ENCODE measurements around the gene TLX3. TPM values are rescaled to one million over a fixed set of nuclear protein-coding genes. Genes with fewer than 3 reads are reported as not detected.

Gene TLX3
- polyA plus RNA-seq, result not detected

DNA sequence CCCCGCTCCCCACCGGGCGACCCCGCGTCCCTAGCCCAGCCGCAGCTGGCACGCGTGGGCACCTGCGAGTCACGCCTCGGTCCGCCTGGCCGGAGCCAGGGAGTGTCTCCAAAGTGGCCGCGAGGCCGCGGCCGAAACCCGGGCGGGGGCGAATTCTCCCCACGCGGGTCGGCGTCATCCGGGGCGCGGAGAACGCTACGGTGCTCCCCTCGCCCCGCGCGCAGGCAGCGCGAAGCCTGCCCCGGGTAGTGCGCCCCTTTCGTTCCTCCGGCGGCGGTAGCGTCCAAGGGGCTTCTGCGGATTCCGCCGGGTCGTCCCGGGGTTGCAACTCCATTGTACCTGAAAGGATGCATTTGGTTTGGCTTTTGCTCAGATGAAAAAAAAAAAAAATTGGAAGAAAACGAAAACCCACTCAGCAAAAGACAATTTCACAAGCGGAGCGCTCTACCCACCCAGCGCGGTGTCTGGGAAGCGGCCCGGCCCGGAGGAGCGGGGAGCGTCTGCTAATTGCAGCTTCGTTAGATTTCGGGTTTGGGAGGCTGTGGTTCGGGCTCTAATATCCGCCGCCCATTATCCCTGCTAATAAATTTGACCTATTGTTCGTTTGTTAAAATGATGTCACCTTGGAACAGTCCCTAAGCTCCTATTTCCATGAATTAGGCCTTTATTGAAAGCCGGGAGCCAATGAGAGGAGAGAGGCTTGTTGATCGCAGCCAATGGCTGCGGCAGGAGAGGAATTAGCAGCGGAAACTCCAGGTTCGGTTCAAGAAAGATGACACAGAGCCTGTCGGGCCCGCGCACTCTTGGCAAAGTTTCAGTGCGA lies at the start of gene TLX3:
TLX3 (plus strand) TSS at position 796 of the 823 bp plus-strand sequence. CDS start 118 bp downstream, outside the sequence.
- no peak for DNase-seq
- H3K4me3 Mint-ChIP-seq, result peak within 1 kb of the TSS; percentile 25 to 69 (median 42)
- peaks cover 42 to 52% of the 10 kb centered on the region in 2 donors for H3K4me1 Mint-ChIP-seq
- H3K36me3 Mint-ChIP-seq, result peaks cover 0 to 5% (median 4%) of the 10 kb centered on the region in 3 donors
- H3K27ac Mint-ChIP-seq, result no peak within 1 kb of the TSS
- H3K27me3 Mint-ChIP-seq (ENCODE audit: low read depth in 3 of 3), result peaks cover 15 to 65% (median 47%) of the 10 kb centered on the region in 3 donors
- peaks cover 0 to under 1% (median 0%) of the 10 kb centered on the region in 6 donors for H3K9me3 Mint-ChIP-seq

DNA sequence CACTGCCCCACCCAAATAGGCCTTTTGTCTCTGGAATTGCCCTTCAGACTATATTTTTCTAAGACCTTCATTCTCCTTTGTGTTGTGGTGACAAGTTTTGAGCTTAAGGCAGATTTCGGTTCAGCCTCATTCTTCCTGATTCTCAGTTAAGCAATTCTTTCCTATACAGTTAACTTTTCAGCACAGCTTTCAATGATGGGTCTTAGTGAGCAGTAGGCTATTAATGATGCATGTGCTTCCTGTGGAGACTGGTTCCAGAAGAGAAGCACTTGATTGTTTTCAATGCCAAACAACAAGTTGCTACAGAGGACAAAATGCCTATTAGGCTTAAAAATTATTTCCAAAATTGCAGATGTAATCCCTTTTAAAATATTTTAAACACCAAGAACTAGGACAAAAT lies 47.7 kb upstream of the TLX3 start:
- H3K9me3 Mint-ChIP-seq, result no peaks in the 10 kb centered on the region
- no peak overlapping the region for H3K4me3 Mint-ChIP-seq
- peaks cover 29 to 38% of the 10 kb centered on the region in 2 donors for H3K4me1 Mint-ChIP-seq

DNA sequence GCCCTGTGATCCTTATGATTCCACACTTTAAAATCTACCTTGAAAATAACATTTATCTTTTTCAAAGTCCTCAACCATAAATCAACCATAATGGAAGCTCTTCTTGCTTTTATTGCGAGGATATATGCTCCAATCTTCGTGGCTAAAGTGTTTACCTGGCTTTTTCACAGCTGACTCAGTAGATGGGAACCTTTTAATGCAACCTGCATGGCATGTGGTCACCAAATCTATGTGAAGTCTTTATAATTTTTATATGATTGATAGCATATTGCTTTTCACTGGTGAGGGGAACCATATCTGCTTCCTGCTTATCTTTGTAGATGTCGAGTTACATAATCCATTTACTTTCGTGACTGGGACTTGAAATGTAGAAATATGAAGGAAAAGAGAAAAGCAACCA lies 47.1 kb upstream of the TLX3 start:
- Mint-ChIP-seq H3K4me1 (peaks cover 30 to 38% of the 10 kb centered on the region in 2 donors), H3K27me3 (ENCODE audit: low read depth in 3 of 3) (peaks cover 0 to 3% (median 0%) of the 10 kb centered on the region in 3 donors), H3K27ac (peak overlapping the region in 1 of 6 donors; percentile 51), H3K36me3 (no peaks in the 10 kb centered on the region), H3K4me3 (no peak overlapping the region), H3K9me3 (no peaks in the 10 kb centered on the region)
- no peak for DNase-seq

More for the DNA sequence above, 47.7 kb upstream of the TLX3 start:
- peaks cover 0 to 3% (median 0%) of the 10 kb centered on the region in 3 donors for H3K27me3 Mint-ChIP-seq (ENCODE audit: low read depth in 3 of 3)
- no peak overlapping the region for H3K27ac Mint-ChIP-seq
- no peaks in the 10 kb centered on the region for H3K36me3 Mint-ChIP-seq
- DNase-seq, result no peak

DNA sequence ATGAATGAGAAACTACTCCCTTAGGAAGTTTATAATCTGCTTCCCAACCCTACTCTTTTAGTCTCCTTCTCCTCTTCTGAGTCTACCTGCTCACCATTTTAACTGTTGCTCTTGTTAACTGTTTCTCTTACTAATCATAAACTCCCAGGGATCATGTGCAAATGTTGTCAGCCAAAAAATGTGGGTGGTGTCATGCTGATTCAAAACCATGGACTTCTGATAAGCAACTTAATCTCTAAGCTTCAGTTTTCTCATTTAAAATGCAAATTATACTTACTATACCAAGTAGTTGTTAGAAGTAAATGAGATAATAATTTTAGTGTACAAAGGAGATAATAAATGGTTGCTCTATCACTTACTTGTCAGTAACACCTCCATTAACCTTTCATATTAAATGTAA lies 45.9 kb upstream of the TLX3 start:
- no peak for DNase-seq
- peaks cover 35 to 45% of the 10 kb centered on the region in 2 donors for H3K4me1 Mint-ChIP-seq
- no peak overlapping the region for H3K27ac Mint-ChIP-seq
- no peak overlapping the region for H3K4me3 Mint-ChIP-seq
- H3K36me3 Mint-ChIP-seq, result no peaks in the 10 kb centered on the region
- H3K27me3 Mint-ChIP-seq (ENCODE audit: low read depth in 3 of 3), result peaks cover 0 to 3% (median 0%) of the 10 kb centered on the region in 3 donors
- H3K9me3 Mint-ChIP-seq, result no peaks in the 10 kb centered on the region

DNA sequence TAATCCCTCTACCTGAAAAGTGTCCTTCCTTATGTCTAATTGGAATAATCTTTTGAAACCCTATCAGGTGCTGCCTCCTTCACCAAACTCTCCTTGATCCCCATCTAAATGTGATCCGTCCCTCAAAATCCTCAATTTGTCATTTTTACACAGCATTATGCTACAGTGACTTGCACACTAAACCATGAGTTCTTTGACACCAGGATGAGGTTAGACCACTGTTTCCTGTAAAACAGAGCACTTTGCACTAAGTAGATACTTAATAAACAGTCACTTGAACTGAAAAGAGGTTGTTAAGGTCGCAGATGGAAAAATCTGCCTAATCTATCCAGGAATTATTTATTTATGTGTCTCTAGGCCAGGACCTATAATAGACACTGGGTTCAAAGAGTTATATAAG lies 44.2 kb upstream of the TLX3 start:
- peak overlapping the region in 5 of 6 donors; percentile 0 to 24 (median 4) for H3K27ac Mint-ChIP-seq
- H3K27me3 Mint-ChIP-seq (ENCODE audit: low read depth in 3 of 3), result peaks cover 0 to 3% (median 0%) of the 10 kb centered on the region in 3 donors
- no peaks in the 10 kb centered on the region for H3K9me3 Mint-ChIP-seq
- peak; percentile 15 to 45 (median 30) for DNase-seq
- peak overlapping the region; percentile 47 to 79 (median 69) for H3K4me3 Mint-ChIP-seq
- H3K4me1 Mint-ChIP-seq, result peaks cover 47 to 57% of the 10 kb centered on the region in 2 donors
- no peaks in the 10 kb centered on the region for H3K36me3 Mint-ChIP-seq

DNA sequence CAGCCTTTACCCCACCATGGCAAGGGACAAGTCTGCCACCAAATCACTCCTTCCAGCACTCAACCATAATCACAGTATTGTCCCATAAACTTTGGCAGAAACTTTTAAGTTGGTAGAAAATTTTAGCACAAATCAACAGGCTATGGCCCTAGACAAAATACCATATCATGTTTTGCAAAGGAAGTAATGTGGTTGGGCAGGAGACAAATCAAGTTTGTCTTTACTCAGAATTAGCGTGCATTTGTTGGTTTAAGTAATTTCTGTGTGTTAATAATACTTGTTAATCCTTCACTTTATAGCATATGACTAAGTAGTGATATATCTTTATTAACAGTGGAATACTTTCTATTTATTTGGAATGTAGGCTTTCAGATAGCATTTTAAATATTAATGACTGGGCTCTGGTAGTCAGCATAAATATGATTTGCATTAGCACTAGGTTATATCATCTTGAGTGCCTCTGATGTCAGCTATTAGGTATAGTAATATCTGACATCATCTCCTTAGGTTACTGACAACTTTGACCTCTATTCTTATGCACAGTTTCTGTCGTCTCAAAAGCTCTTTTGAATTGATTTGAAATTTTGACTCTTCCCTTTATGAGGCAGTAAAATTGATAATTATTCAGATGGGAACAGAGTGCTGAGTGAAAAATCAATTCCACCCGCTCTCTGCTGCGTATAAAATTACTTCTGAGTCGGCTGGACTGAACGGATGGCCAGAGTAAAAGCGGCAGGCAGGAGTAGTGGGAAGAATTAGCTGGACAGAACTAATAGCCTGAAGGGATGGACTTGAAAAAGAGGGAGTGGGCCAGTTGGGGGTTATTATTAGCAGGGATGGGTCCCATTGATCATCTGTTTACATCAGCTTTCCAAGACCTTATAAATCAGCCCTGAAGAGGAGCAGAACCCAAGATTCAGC lies 40.1 kb upstream of the TLX3 start:
- H3K36me3 Mint-ChIP-seq, result peaks cover 0 to 3% (median 0%) of the 10 kb centered on the region in 3 donors
- H3K27me3 Mint-ChIP-seq (ENCODE audit: low read depth in 3 of 3), result peaks cover 0 to 2% (median 1%) of the 10 kb centered on the region in 3 donors
- DNase-seq, result no peak
- no peaks in the 10 kb centered on the region for H3K9me3 Mint-ChIP-seq
- H3K27ac Mint-ChIP-seq, result peak overlapping the region in 1 of 6 donors; percentile 35
- peak overlapping the region in 1 of 5 donors; percentile 34 for H3K4me3 Mint-ChIP-seq
- peaks cover 53 to 67% of the 10 kb centered on the region in 2 donors for H3K4me1 Mint-ChIP-seq

DNA sequence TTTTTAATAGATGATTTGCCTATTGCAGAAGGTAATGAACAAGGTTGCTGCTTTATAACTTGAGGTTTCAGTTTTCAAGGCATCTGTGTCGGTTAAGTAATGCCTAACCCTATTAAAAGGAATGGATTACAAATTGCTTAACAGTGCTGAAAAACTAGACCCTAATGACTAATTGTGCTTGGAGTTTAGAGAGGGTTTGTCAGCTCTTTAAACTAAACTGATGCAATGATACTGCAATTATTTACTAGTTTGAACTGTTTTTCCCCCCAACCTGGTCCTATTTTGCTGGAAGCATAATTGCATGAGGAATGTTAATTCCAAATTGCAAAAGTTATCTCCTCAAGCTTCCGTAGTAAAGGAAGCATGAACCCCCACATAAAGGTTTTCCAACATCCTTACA lies 39.3 kb upstream of the TLX3 start:
- Mint-ChIP-seq H3K27ac (no peak overlapping the region), H3K36me3 (peaks cover 0 to 3% (median 0%) of the 10 kb centered on the region in 3 donors), H3K9me3 (no peaks in the 10 kb centered on the region), H3K27me3 (ENCODE audit: low read depth in 3 of 3) (peaks cover 0 to 2% (median 0%) of the 10 kb centered on the region in 3 donors), H3K4me3 (no peak overlapping the region), H3K4me1 (peaks cover 46 to 60% of the 10 kb centered on the region in 2 donors)
- DNase-seq, result no peak

DNA sequence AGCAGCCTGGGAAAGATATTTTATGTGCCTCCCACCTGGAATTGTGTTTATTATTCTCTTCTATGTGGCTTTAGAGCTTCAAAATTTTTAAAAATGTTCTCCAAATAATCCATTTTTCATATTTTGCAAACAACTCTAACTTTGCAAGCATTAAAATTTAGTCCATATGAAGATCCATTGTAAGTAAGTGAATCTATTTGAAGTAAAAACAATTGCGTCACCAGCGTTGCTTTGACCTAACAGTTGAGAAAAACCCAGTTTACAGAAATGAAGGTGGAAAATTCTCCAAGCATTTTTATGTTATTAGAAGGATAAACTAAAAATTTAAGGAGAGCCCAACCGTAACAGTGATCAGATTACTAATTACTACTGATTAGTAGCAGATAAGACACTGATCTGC lies 38.9 kb upstream of the TLX3 start:
- Mint-ChIP-seq H3K27me3 (ENCODE audit: low read depth in 3 of 3) (peaks cover 0 to 2% (median 0%) of the 10 kb centered on the region in 3 donors), H3K4me3 (no peak overlapping the region), H3K4me1 (peaks cover 41 to 56% of the 10 kb centered on the region in 2 donors), H3K9me3 (no peaks in the 10 kb centered on the region), H3K27ac (no peak overlapping the region), H3K36me3 (peaks cover 0 to 3% (median 0%) of the 10 kb centered on the region in 3 donors)
- DNase-seq, result no peak

DNA sequence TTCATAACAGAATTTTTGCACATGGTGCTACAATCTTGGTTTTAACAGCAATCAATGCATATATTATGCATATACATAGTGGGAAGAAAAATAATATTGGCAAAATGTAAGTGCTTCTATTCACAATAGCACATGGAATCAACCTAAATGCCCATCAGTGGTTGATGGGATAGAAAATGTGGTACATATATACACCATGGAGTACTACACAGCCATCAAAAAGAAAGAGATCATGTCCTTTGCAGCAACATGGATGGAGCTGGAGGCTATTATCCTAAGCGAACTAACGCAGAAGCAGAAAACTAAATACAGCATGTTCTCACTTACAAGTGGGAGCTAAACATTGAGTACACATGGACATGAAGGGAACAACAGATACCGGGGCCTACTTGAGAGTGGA lies 37.2 kb upstream of the TLX3 start:
- DNase-seq, result no peak
- H3K36me3 Mint-ChIP-seq, result peaks cover 0 to 3% (median 0%) of the 10 kb centered on the region in 3 donors
- no peaks in the 10 kb centered on the region for H3K9me3 Mint-ChIP-seq
- no peak overlapping the region for H3K4me3 Mint-ChIP-seq
- peaks cover 0 to 2% (median 0%) of the 10 kb centered on the region in 3 donors for H3K27me3 Mint-ChIP-seq (ENCODE audit: low read depth in 3 of 3)
- H3K4me1 Mint-ChIP-seq, result peaks cover 31 to 44% of the 10 kb centered on the region in 2 donors
- no peak overlapping the region for H3K27ac Mint-ChIP-seq

DNA sequence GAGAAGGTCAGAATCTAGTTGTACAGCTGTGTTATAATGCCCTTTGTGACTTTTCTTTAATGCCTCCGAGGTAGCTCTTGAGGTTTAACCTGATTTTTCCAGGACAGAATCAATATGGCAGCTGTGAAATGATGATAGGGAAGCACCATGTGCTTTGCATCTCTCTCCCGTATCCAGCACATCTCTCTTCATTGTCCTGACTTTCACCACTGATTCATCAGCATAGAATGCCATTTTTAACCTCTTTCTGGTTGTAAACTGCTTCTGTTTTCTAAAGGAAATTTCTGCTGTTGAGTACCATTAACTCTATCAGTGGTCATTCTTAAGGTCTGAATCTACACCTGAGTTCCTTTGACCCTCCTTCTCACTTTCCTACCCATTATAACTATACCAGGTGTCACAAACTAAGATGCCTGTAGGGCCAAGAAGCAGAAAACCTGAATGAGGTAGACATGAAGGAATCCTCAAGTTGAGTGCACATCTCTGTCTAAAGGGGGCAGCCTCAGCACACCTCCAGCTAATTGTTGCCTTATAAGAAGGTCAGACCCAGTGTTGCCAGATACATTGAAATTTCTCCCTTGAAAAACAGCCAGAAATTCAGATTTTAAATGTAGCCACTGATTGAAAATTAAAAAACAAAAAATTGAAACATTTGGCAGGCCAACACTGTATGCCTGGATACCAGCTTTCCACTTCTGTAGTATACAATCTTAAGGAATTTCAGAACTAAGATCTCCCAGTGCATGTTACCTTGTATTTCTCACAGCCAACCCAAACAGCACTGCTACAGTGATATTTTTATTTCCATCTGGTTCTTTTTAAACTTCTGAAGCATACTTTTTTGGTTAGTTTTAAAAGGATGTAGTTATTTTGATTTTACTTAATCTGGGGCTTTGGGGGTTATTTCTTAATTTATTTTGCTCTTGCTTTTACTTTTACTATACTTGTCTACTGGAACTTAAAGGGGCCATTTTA lies 35.8 kb upstream of the TLX3 start:
- no peak overlapping the region for H3K27ac Mint-ChIP-seq
- no peaks in the 10 kb centered on the region for H3K9me3 Mint-ChIP-seq
- peaks cover 0 to 3% (median 0%) of the 10 kb centered on the region in 3 donors for H3K36me3 Mint-ChIP-seq
- DNase-seq, result peak in 1 of 3 donors; percentile 17
- peak overlapping the region in 1 of 5 donors; percentile 34 for H3K4me3 Mint-ChIP-seq
- H3K4me1 Mint-ChIP-seq, result peaks cover 24 to 37% of the 10 kb centered on the region in 2 donors
- peaks cover 0 to 2% (median 2%) of the 10 kb centered on the region in 3 donors for H3K27me3 Mint-ChIP-seq (ENCODE audit: low read depth in 3 of 3)

DNA sequence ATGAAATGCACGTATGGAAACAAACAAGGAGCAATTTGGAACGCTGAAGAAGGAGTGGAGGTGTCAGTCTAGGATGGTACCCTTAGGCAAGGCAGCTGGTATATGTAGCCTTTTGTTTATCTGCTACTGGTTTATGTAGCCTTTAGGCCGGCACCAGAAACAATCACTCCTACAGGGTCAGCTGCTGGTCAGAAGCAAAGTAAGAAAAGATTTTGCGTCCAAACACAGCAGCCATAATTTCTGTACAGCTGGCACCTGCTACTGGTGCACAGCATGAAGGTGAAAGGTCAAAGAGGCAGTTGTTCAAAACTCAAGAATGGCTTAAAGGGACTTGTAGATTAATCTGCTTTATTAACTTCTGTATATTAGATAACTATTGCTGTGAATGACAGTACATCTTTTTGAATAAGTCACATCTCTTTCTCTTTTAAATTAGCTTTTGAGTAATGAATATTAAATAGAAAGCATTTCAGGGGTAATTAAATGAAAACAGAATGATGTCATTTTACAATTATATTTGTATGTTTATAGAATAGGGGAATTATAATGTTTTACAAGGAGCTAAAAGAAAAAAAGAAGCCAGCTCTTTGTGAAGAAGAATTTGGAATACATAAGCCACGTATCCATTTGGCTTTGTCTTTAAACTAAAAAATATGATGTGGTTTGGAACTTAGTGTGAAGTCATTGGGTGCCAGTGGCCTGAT lies 33.1 kb upstream of the TLX3 start:
- peaks cover 0 to 3% (median 0%) of the 10 kb centered on the region in 3 donors for H3K36me3 Mint-ChIP-seq
- no peaks in the 10 kb centered on the region for H3K9me3 Mint-ChIP-seq
- no peak overlapping the region for H3K4me3 Mint-ChIP-seq
- H3K4me1 Mint-ChIP-seq, result peaks cover 14 to 26% of the 10 kb centered on the region in 2 donors
- no peak for DNase-seq
- no peak overlapping the region for H3K27ac Mint-ChIP-seq
- H3K27me3 Mint-ChIP-seq (ENCODE audit: low read depth in 3 of 3), result peaks cover 0 to 2% (median 2%) of the 10 kb centered on the region in 3 donors

DNA sequence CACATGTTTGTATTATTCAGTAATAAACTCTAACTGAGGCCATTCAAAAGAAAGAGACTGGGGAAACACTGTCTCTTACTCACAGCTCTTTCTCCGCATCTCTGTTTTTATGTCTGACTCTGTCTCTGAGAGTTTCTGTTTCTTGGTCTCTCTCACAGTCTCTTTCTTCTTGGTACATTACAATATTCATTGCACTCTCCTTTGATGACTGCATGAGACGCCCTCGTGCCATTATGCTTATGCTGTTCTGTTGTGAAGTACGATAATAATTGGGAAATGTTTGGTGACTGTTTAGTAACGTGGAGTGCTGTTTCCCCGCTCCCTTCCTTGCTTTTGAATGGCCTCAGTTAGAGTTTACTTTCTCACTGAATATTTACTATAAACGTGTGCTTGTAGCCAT lies 25.3 kb upstream of the TLX3 start:
- Mint-ChIP-seq H3K27ac (no peak overlapping the region), H3K9me3 (no peaks in the 10 kb centered on the region), H3K4me1 (no peaks in the 10 kb centered on the region), H3K4me3 (no peak overlapping the region), H3K27me3 (ENCODE audit: low read depth in 3 of 3) (peaks cover 0 to 5% (median 2%) of the 10 kb centered on the region in 3 donors), H3K36me3 (peaks cover 0 to 5% (median 0%) of the 10 kb centered on the region in 3 donors)
- no peak for DNase-seq

All from immature natural killer cell (primary cell).